ENCODE data around the gene UGT1A5.

The UGT1A5 gene

GRCh38 chr2:233811087-233811486, 98.4 kb downstream of the UGT1A5 start:
- DNase-seq (ENCODE audit: low read depth): no peak

- no peak for DNase-seq (ENCODE audit: low read depth)
Observed at GRCh38 chr2:233811732-233812131, 99.0 kb downstream of the UGT1A5 start.

GRCh38 chr2:233813236-233814055, 100.7 kb downstream of the UGT1A5 start:
- DNase-seq (ENCODE audit: low read depth): no peak

GRCh38 chr2:233814056-233814835, 101.5 kb downstream of the UGT1A5 start:
- DNase-seq (ENCODE audit: low read depth): peak; percentile 22

GRCh38 chr2:233815861-233816260, 103.2 kb downstream of the UGT1A5 start:
- DNase-seq (ENCODE audit: low read depth): no peak

- DNase-seq (ENCODE audit: low read depth): no peak
Observed at GRCh38 chr2:233816334-233816733, 103.6 kb downstream of the UGT1A5 start.

- DNase-seq (ENCODE audit: low read depth): no peak
Observed at GRCh38 chr2:233816771-233817170, 104.1 kb downstream of the UGT1A5 start.

GRCh38 chr2:233817361-233817911, 104.7 kb downstream of the UGT1A5 start:
- peak; percentile 37 for DNase-seq (ENCODE audit: low read depth)

- no peak for DNase-seq (ENCODE audit: low read depth)
Observed at GRCh38 chr2:233817995-233818638, 105.4 kb downstream of the UGT1A5 start.

- no peak for DNase-seq (ENCODE audit: low read depth)
Observed at GRCh38 chr2:233818639-233819621, 106.2 kb downstream of the UGT1A5 start.

GRCh38 chr2:233819884-233820773, 107.4 kb downstream of the UGT1A5 start:
- no peak for DNase-seq (ENCODE audit: low read depth)

- DNase-seq (ENCODE audit: low read depth): no peak
Observed at GRCh38 chr2:233820774-233821105, 108.0 kb downstream of the UGT1A5 start.

- no peak for DNase-seq (ENCODE audit: low read depth)
Observed at GRCh38 chr2:233821196-233821595, 108.5 kb downstream of the UGT1A5 start.

- DNase-seq (ENCODE audit: low read depth): no peak
Observed at GRCh38 chr2:233821709-233822100, 109.0 kb downstream of the UGT1A5 start.

- no peak for DNase-seq (ENCODE audit: low read depth)
Observed at GRCh38 chr2:233822101-233822771, 109.5 kb downstream of the UGT1A5 start.

Data from iris pigment epithelial cell (primary cell).